Adipocyte (in vitro differentiated cells): ENCODE measurements around the gene HSPA1L.

Source experiments
- DNase-seq: peaks from one replicate; pipeline ENCODE4 v3.0.0-alpha.2; 2015; ENCODE audit warnings: low read depth
- H3K27me3 ChIP-seq: replicated peaks from 2 replicates; pipeline ENCODE4 v1.7.0; 2013; ENCODE audit warnings: mild to moderate bottlenecking, low read length, moderate library complexity; ENCODE audit not compliant: control insufficient read depth, insufficient read depth
- H3K36me3 ChIP-seq: 2 replicates; pipeline ENCODE4 v1.7.0; 2013; ENCODE audit warnings: low read length, mild to moderate bottlenecking, moderate library complexity; ENCODE audit not compliant: control insufficient read depth, insufficient read depth, severe bottlenecking
- H3K4me1 ChIP-seq: 2 replicates; pipeline ENCODE4 v1.7.0; 2013; ENCODE audit warnings: mild to moderate bottlenecking, low read length, moderate library complexity; ENCODE audit not compliant: control insufficient read depth, insufficient read depth
- H3K4me3 ChIP-seq: 2 replicates; pipeline ENCODE4 v1.7.0; 2013; ENCODE audit warnings: mild to moderate bottlenecking, low read length, moderate library complexity
- H3K9ac ChIP-seq: 2 replicates; pipeline ENCODE4 v1.7.0; 2013; ENCODE audit warnings: mild to moderate bottlenecking, low read length, moderate library complexity
- H3K9me3 ChIP-seq: 2 replicates; pipeline ENCODE4 v1.7.0; 2013; ENCODE audit warnings: mild to moderate bottlenecking, low read length, moderate library complexity; ENCODE audit not compliant: control insufficient read depth

Gene HSPA1L

DNA sequence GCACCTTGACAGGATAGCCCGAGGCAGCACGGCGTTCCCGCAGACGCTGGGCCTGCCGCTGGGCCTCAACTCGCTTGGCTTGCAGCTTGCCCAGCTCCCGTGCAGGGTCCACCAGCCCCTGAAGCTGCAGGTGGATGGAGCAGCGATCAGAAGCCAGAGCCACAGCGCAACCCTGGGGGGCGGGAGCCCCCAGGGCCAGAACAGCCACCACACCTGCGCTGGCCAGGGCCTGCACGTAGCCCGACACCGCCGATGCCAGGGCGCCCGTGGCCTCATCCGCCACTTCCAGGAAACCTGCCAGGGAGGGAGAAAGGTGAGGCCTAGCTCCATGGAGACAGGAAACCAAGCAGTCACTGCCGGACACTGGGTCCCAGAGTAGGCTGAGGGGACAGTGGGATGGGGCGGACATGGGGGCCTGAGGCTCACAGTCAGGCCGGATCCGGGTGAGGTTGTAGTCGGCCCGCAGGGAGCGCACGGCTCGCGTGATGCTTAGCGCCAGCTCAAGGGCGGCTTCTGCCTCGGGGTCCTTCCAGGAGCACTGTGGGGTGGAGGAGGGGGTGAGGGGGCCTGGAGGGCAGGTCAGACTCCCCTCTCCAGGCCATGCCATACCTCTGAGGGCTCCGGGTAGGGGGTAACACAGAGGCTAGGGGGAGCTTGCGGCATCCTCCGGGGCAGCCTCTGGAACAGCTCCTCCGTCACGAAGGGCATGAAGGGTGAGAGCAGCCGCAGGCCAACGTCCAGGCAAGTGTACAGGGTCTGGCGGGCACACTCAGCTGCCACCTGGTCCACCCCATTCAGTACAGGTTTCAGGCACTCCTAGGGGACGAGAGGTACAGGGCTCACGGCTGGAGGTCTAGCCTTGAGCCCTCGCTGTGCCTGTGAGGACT, 35.8 kb downstream of the HSPA1L start:
- Histone ChIP-seq H3K9me3 (no peaks in the 10 kb centered on the region), H3K4me3 (no peak overlapping the region), H3K36me3 (peaks cover 64% of the 10 kb centered on the region), H3K4me1 (peaks cover 8% of the 10 kb centered on the region), H3K27me3 (no peaks in the 10 kb centered on the region), H3K9ac (no peak overlapping the region)
- DNase-seq: no peak

GRCh38 chr6:31778193-31778592, 36.9 kb downstream of the HSPA1L start:
- no peak overlapping the region for H3K9ac ChIP-seq
- peaks cover 8% of the 10 kb centered on the region for H3K4me1 ChIP-seq
- no peaks in the 10 kb centered on the region for H3K9me3 ChIP-seq
- H3K27me3 ChIP-seq: no peaks in the 10 kb centered on the region
- peaks cover 54% of the 10 kb centered on the region for H3K36me3 ChIP-seq
- no peak for DNase-seq
- no peak overlapping the region for H3K4me3 ChIP-seq

DNA sequence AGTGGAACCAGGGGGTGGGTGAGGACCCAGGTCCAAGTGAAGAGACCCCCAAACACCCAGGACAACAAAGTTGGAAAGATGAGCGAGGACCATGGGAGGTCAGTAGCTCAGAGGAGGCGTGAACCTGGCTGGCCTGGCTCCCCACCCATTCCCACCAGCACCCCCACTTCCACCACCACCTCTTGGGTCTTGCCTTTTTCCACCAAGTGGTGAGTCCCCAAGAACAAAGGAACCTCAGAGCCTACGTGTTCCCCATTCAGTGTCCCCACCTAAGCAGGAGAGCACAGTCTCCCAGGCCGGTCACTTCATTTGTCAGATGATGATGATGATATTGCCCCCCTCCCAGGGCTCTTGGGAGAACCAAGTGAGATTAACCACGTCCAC, 37.4 kb downstream of the HSPA1L start:
- peaks cover 49% of the 10 kb centered on the region for H3K36me3 ChIP-seq
- H3K27me3 ChIP-seq: no peaks in the 10 kb centered on the region
- no peak overlapping the region for H3K4me3 ChIP-seq
- DNase-seq: no peak
- H3K4me1 ChIP-seq: peaks cover 8% of the 10 kb centered on the region
- no peaks in the 10 kb centered on the region for H3K9me3 ChIP-seq
- H3K9ac ChIP-seq: no peak overlapping the region

DNA sequence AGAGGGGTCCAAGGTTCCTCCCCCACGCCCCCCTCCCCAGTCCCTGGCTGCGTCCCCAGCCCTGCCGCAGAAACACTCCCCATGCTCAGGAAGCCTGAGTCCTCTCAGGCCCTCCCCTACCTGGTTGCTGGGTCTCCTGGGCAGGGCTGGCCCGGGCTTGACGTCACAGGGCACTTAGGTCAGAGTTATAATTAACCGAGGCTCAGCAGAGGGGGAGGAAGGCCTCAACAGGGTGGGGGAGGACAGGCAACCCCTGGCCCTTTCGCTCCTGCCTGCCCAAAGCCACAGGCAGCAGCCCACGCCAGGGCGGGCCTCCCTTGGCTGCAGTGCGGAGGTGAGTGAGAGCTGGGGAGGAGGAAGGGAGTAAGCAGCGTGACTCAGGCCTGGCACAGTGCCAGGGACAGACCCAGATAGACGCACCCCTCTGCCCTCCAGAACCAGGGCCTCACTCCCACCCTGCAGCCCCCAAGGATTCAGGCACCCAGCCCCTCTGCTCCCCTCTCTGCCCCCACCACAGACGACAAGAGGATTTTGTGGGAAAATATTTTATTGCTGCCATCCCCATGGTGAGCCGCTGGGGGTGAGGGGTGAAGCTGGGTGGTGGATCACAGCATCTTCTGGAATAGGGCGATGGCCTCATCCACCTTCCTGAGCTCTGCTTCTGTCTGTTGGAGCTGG, 38.0 kb downstream of the HSPA1L start, which contains the start of gene VWA7:
Gene VWA7, minus strand, starts transcription at position 340 of the 678 bp plus-strand sequence. CDS start 549 bp downstream, outside the sequence.
- Histone ChIP-seq H3K27me3 (no peaks in the 10 kb centered on the region), H3K4me3 (no peak within 1 kb of the TSS), H3K36me3 (peaks cover 44% of the 10 kb centered on the region), H3K9me3 (no peaks in the 10 kb centered on the region), H3K9ac (no peak within 1 kb of the TSS), H3K4me1 (peaks cover 8% of the 10 kb centered on the region)
- peak; percentile 63 for DNase-seq

GRCh38 chr6:31776485-31776988, 38.5 kb downstream of the HSPA1L start:
- H3K27me3 ChIP-seq: no peaks in the 10 kb centered on the region
- H3K4me3 ChIP-seq: no peak overlapping the region
- peaks cover 8% of the 10 kb centered on the region for H3K4me1 ChIP-seq
- DNase-seq: no peak
- no peak overlapping the region for H3K9ac ChIP-seq
- H3K9me3 ChIP-seq: no peaks in the 10 kb centered on the region
- peaks cover 38% of the 10 kb centered on the region for H3K36me3 ChIP-seq

DNA sequence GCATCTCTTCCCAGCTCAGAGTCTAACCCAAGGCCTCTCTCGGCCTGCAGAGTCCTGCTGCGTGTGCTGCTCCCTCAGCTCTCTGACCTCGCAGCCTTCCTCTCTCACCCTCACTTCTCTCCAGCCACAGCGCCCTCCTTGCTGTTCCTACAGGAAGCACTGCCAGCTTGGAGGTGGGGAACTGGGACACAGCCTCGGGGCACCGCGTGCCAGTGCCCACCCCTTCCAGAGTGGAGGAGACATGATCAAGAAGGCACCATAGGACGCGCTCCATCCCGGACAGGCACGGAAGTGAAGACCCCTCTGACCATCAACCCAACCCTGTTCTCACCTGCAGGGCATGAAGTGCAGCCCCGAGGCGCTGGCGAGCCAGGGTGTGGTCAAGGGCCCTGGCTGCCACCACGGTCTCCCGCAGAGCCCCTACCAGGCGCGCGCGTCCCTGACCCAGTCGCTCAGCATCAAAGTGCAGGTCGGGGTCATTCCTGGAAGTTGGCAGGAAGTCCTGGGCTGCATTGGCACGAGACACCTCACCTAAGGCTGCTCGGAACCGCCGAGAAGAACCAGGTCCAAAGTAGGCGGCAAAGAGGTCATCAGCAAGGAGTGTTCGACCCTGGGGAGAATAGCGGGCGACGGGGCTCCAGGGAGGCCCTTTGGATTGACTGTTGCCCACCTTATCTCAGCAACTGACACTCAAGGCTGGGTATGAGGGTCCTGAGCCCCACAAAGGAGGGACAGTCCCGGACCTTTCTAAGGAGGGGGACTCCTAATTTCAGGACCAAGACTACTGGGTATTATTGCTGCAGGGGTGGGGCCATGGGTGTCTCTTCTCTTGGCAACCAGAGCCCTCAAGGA, 39.2 kb downstream of the HSPA1L start:
- Histone ChIP-seq H3K27me3 (no peaks in the 10 kb centered on the region), H3K9me3 (no peaks in the 10 kb centered on the region), H3K4me3 (no peak overlapping the region), H3K9ac (no peak overlapping the region), H3K36me3 (peaks cover 31% of the 10 kb centered on the region), H3K4me1 (peaks cover 8% of the 10 kb centered on the region)
- no peak for DNase-seq

- no peaks in the 10 kb centered on the region for H3K9me3 ChIP-seq
These were observed 39.9 kb downstream of the HSPA1L start for GRCh38 chr6:31775184-31775583.

DNA sequence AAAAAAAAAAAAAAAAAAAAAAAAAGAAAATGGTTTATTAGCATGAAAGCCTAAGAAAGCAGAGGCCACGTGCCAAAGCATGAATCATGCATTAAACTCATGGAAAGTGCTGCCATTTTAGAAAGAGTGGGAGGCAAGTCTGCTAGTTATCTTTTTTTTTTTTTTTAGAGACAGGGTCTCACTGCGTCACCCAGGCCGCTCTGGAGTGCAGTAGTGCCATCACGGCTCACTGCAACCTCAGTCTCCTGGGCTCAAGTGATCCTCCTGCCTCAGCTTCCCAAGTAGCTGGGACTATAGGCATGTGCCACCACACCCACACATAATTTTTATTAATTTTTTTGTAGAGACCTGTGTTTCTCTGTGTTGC, 43.1 kb downstream of the HSPA1L start:
- Histone ChIP-seq H3K36me3 (no peaks in the 10 kb centered on the region), H3K27me3 (peaks cover 3% of the 10 kb centered on the region), H3K9ac (no peak overlapping the region), H3K4me1 (peaks cover 3% of the 10 kb centered on the region), H3K4me3 (no peak overlapping the region), H3K9me3 (no peaks in the 10 kb centered on the region)
- no peak for DNase-seq

More at GRCh38 chr6:31775184-31775583, 39.9 kb downstream of the HSPA1L start:
- Histone ChIP-seq H3K36me3 (peaks cover 24% of the 10 kb centered on the region), H3K4me3 (no peak overlapping the region), H3K9ac (no peak overlapping the region), H3K27me3 (no peaks in the 10 kb centered on the region), H3K4me1 (peaks cover 8% of the 10 kb centered on the region)
- DNase-seq: no peak

GRCh38 chr6:31770860-31771259, 44.2 kb downstream of the HSPA1L start:
- no peak for DNase-seq
- Histone ChIP-seq H3K4me1 (no peaks in the 10 kb centered on the region), H3K9ac (no peak overlapping the region), H3K27me3 (peaks cover 6% of the 10 kb centered on the region), H3K36me3 (no peaks in the 10 kb centered on the region), H3K4me3 (no peak overlapping the region), H3K9me3 (no peaks in the 10 kb centered on the region)

DNA sequence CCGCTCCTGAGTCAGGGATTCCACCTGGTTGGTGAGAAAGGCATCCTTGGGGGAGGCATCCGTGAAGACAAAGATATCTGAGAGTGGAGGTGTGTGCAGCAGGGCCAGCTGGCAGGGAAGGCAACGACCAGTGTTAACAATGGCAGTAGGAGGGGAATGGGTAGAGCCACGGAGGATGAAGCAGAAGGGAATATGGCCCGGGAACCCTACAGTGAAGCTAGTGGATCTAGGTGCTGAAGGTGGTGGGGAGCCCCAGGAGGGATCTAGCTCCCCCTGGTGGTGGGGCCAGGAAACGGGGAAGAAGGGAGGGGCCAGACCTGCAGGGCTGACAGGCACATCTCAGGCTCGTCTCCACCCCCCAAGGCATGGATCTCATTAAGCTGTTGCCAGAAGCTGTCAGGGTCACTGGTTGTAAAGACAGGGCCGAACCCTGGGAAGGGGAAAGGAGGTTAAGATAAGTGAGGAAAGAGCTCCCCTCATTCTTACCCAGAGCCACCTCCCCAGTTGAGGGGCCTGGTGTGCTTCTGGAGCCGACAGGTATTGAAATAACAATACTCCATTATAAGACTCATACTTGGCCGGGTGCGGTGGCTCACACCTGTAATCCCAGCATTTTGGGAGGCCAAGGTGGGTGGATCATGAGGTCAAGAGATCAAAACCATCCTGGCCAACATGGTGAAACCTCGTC, 45.3 kb downstream of the HSPA1L start:
- H3K27me3 ChIP-seq: peaks cover 7% of the 10 kb centered on the region
- peak; percentile 42 for DNase-seq
- H3K9me3 ChIP-seq: no peaks in the 10 kb centered on the region
- H3K36me3 ChIP-seq: no peaks in the 10 kb centered on the region
- no peak overlapping the region for H3K9ac ChIP-seq
- H3K4me1 ChIP-seq: no peaks in the 10 kb centered on the region
- no peak overlapping the region for H3K4me3 ChIP-seq
